CD14-positive monocyte (primary cell): ENCODE data around the gene LBR. TPM values are rescaled to one million over a fixed set of nuclear protein-coding genes. Genes with fewer than 3 reads are reported as not detected.

Experiments used
- DNase-seq, 3 donors: peaks; one replicate each; pipeline ENCODE4 v3.0.0-alpha.2; 2011 to 2022
- H2AFZ ChIP-seq: 2 replicates; pipeline ENCODE4 v1.6.0; 2012; ENCODE audit warnings: mild to moderate bottlenecking, low read depth, low read length, inconsistent platforms; ENCODE audit not compliant: insufficient read depth, poor library complexity, severe bottlenecking
- H3K27ac ChIP-seq, 2 donors: 1 replicate in 1 of 2; 2 replicates in 1 of 2; pipeline ENCODE4 v1.5.1; 2012 to 2013; ENCODE audit warnings: low read length in 2 of 2, control low read depth in 1 of 2, inconsistent platforms in 1 of 2, low read depth in 1 of 2, mild to moderate bottlenecking in 1 of 2
- H3K27me3 ChIP-seq, 2 donors: one replicate each; pipeline versions ENCODE4 v1.6.0 to v1.6.1; 2011 to 2013; ENCODE audit warnings: low read length in 2 of 2; ENCODE audit not compliant: control insufficient read depth in 2 of 2, insufficient read depth in 2 of 2
- H3K36me3 ChIP-seq, 2 donors: replicated peaks in 1 of 2; 1 replicate in 1 of 2; 2 replicates in 1 of 2; pipeline versions ENCODE4 v1.5.1 to v1.6.1; 2012 to 2013; ENCODE audit warnings: low read length in 2 of 2, control low read depth in 1 of 2, inconsistent platforms in 1 of 2, mild to moderate bottlenecking in 1 of 2; ENCODE audit not compliant: insufficient read depth in 2 of 2, control insufficient read depth in 1 of 2
- H3K4me1 ChIP-seq, 2 donors: 1 replicate in 1 of 2; 2 replicates in 1 of 2; pipeline versions ENCODE4 v1.5.1 to v1.6.1; 2012 to 2013; ENCODE audit warnings: low read length in 2 of 2, control low read depth in 1 of 2, inconsistent platforms in 1 of 2, mild to moderate bottlenecking in 1 of 2, moderate library complexity in 1 of 2; ENCODE audit not compliant: insufficient read depth in 2 of 2, control insufficient read depth in 1 of 2
- H3K4me2 ChIP-seq: replicated peaks from 2 replicates; pipeline ENCODE3; 2012; ENCODE audit warnings: low read length, moderate library complexity, mild to moderate bottlenecking; ENCODE audit not compliant: poor library complexity, severe bottlenecking; ENCODE audit errors: extremely low read depth
- H3K4me3 ChIP-seq, 3 experiments: fragments of 200-600 bp in 1 of 3; sonication (generic) in 1 of 3; replicated peaks in 1 of 3; 1 replicate in 2 of 3; 2 replicates in 1 of 3; pipeline ENCODE4 v1.5.1; 2011 to 2013; ENCODE audit warnings: low read length in 3 of 3, mild to moderate bottlenecking in 3 of 3, control low read depth in 2 of 3, low read depth in 2 of 3, inconsistent platforms in 1 of 3, moderate library complexity in 1 of 3
- H3K79me2 ChIP-seq: 2 replicates; pipeline ENCODE4 v1.6.0; 2012; ENCODE audit warnings: mild to moderate bottlenecking, control low read depth, inconsistent platforms, low read length, moderate library complexity; ENCODE audit not compliant: insufficient read depth
- H3K9ac ChIP-seq: 2 replicates; pipeline ENCODE4 v1.6.0; 2017; ENCODE audit warnings: low read length, mild to moderate bottlenecking; ENCODE audit not compliant: insufficient read depth, poor library complexity, severe bottlenecking
- H3K9me3 ChIP-seq, 2 donors: replicated peaks in 1 of 2; 1 replicate in 1 of 2; 2 replicates in 1 of 2; pipeline versions ENCODE4 v1.5.1 to v1.6.1; 2012 to 2013; ENCODE audit warnings: low read length in 2 of 2, control low read depth in 1 of 2; ENCODE audit not compliant: control insufficient read depth in 1 of 2, insufficient read depth in 1 of 2
- H4K20me1 ChIP-seq: 2 replicates; pipeline ENCODE4 v1.6.0; 2012; ENCODE audit warnings: mild to moderate bottlenecking, low read length, control low read depth, moderate library complexity; ENCODE audit not compliant: insufficient read depth
- H3K27ac Mint-ChIP-seq, 7 donors: one replicate each; pipeline ENCODE4 v1.8.0; 2020; ENCODE audit warnings: mild to moderate bottlenecking in 7 of 7, mixed read lengths in 7 of 7, moderate library complexity in 6 of 7, inconsistent platforms in 2 of 7
- H3K27me3 Mint-ChIP-seq, 3 donors: one replicate each; pipeline ENCODE4 v1.8.0; 2021 to 2022; ENCODE audit warnings: low read depth in 3 of 3, mild to moderate bottlenecking in 3 of 3, mixed read lengths in 3 of 3, moderate library complexity in 3 of 3, inconsistent platforms in 1 of 3
- H3K36me3 Mint-ChIP-seq, 2 donors: one replicate each; pipeline ENCODE4 v1.8.0; 2020; ENCODE audit warnings: mixed read lengths in 2 of 2, inconsistent platforms in 1 of 2, mild to moderate bottlenecking in 1 of 2
- H3K4me1 Mint-ChIP-seq: one replicate; pipeline ENCODE4 v1.8.0; 2020; ENCODE audit warnings: mild to moderate bottlenecking, mixed read lengths
- H3K4me3 Mint-ChIP-seq, 2 donors: one replicate each; pipeline ENCODE4 v1.8.0; 2020; ENCODE audit warnings: mild to moderate bottlenecking in 2 of 2, mixed read lengths in 2 of 2, moderate library complexity in 1 of 2
- H3K9me3 Mint-ChIP-seq, 7 donors: one replicate each; pipeline ENCODE4 v1.8.0; 2020 to 2022; ENCODE audit warnings: mixed read lengths in 7 of 7, mild to moderate bottlenecking in 6 of 7, moderate library complexity in 6 of 7, inconsistent platforms in 2 of 7
- WGBS: methylation state at CpG from one replicate; pipeline ENCODE4 v1.1.5; 2013; ENCODE audit warnings: missing lambda C conversion rate; ENCODE audit not compliant: insufficient coverage; 5-methylcytosine and 5-hydroxymethylcytosine counted together
- intact Hi-C, 2 donors: fragments of 100-400 bp; cut with micrococcal nuclease; formaldehyde crosslinking; loops; one replicate each; pipeline versions ENCODE4 v1.15.0 to v1.15.1; 2023
- polyA plus RNA-seq, 3 donors: library from polyadenylated mRNA; depleted of rRNA in 1 of 3; unstranded in 2 of 3; stranded (reverse) in 1 of 3; fragments of 300-500 nt in 2 of 3; fragments of >200 nt in 1 of 3; fragmentation: Illumina TruSeq in 2 of 3; gene quantifications; 1 replicate in 2 of 3; 2 replicates in 1 of 3; pipeline ENCODE4 v1.2.3, GENCODE V29; 2012 to 2021
- TF ChIP-seq, protein P1 (sequence below): fragments of 200-600 bp; IDR thresholded peaks from one replicate; pipeline ENCODE4 v1.8.0; 2022; ENCODE audit warnings: antibody characterized with exemption, mild to moderate bottlenecking

The LBR gene
- polyA plus RNA-seq, 3 donors = 31.8 to 125 (median 100) TPM

DNA sequence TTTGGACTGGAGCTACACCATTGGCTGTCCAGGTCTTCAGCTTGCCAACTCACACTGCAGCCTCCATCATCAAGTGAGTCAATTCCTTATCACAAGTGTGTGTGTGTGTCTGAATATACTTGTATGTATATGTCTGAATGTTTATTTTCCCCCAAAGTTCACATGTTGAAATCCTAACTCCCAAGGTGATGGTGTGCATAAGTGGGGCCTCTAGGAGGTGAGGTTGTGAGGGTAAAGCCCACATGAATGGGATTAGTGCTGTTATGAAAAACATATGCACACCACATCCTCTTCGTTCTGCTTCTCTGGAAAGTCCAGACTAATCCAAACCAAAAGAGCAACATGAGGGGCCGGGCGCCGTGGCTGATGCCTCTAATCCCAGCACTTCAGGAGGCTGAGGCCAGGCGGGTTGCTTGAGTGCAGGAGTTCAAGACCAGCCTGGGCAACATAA, 48.7 kb upstream of the LBR start:
- peaks cover 0 to 9% (median 0%) of the 10 kb centered on the region in 7 donors for H3K9me3 Mint-ChIP-seq
- H3K4me1 ChIP-seq = peaks cover 13 to 17% of the 10 kb centered on the region in 2 donors
- H3K27me3 Mint-ChIP-seq = peaks cover 0 to 9% (median 4%) of the 10 kb centered on the region in 3 donors
- WGBS = 67% methylated on average over 3 of the region's 5 CpGs
- H3K27ac ChIP-seq = no peak overlapping the region
- peaks cover 27% of the 10 kb centered on the region for H3K4me1 Mint-ChIP-seq
- no peaks in the 10 kb centered on the region for H3K36me3 Mint-ChIP-seq
- no peaks in the 10 kb centered on the region for H3K9me3 ChIP-seq
- no peaks in the 10 kb centered on the region for H3K27me3 ChIP-seq
- no peak overlapping the region for H3K4me3 ChIP-seq
- intact Hi-C loops = loop anchor here (5.0 kb wide), 3 partner anchors 296 to 501 kb away; no protein-coding TSS in a partner anchor
- H2AFZ ChIP-seq = no peak overlapping the region
- TF ChIP-seq, protein P1, sequence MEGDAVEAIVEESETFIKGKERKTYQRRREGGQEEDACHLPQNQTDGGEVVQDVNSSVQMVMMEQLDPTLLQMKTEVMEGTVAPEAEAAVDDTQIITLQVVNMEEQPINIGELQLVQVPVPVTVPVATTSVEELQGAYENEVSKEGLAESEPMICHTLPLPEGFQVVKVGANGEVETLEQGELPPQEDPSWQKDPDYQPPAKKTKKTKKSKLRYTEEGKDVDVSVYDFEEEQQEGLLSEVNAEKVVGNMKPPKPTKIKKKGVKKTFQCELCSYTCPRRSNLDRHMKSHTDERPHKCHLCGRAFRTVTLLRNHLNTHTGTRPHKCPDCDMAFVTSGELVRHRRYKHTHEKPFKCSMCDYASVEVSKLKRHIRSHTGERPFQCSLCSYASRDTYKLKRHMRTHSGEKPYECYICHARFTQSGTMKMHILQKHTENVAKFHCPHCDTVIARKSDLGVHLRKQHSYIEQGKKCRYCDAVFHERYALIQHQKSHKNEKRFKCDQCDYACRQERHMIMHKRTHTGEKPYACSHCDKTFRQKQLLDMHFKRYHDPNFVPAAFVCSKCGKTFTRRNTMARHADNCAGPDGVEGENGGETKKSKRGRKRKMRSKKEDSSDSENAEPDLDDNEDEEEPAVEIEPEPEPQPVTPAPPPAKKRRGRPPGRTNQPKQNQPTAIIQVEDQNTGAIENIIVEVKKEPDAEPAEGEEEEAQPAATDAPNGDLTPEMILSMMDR = no peak
- no peaks in the 10 kb centered on the region for H4K20me1 ChIP-seq
- no peaks in the 10 kb centered on the region for H3K79me2 ChIP-seq
- H3K4me2 ChIP-seq = no peak overlapping the region
- no peak overlapping the region for H3K27ac Mint-ChIP-seq
- H3K4me3 Mint-ChIP-seq = no peak overlapping the region
- DNase-seq = no peak
- no peaks in the 10 kb centered on the region for H3K36me3 ChIP-seq
- H3K9ac ChIP-seq = no peak overlapping the region

DNA sequence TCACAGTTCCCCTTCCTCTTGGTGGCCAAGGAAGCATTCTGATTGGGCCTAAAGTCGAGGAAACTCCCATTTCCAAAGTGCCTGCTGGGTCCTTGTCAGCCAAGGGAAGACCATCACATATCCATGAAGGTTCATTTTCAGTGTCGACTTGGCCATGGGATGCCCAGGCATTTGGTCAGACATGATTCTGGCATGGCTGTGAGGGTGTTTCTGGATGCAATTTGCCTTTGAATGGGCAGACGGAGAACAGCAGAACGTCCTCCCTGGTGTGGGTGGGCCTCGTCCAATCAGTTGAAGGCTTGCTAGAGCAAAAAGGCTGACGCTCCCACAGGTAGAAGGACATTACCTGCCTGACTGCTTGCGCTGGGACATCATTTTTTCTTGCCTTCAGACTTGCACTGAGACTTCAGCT, 48.3 kb upstream of the LBR start:
- H3K4me3 Mint-ChIP-seq = no peak overlapping the region
- no peak overlapping the region for H3K4me2 ChIP-seq
- 91% methylated on average over 6 of the region's 7 CpGs for WGBS

More for the DNA sequence above, 48.3 kb upstream of the LBR start:
- H3K27ac Mint-ChIP-seq = no peak overlapping the region
- Histone ChIP-seq H3K36me3 (no peaks in the 10 kb centered on the region), H2AFZ (no peak overlapping the region), H4K20me1 (no peaks in the 10 kb centered on the region), H3K9me3 (no peaks in the 10 kb centered on the region), H3K79me2 (no peaks in the 10 kb centered on the region), H3K4me3 (no peak overlapping the region), H3K4me1 (peaks cover 13 to 17% of the 10 kb centered on the region in 2 donors), H3K9ac (no peak overlapping the region), H3K27ac (no peak overlapping the region), H3K27me3 (no peaks in the 10 kb centered on the region)
- H3K36me3 Mint-ChIP-seq = no peaks in the 10 kb centered on the region
- intact Hi-C loops = loop anchor here (5.0 kb wide), 3 partner anchors 296 to 501 kb away; no protein-coding TSS in a partner anchor
- peaks cover 0 to 9% (median 4%) of the 10 kb centered on the region in 3 donors for H3K27me3 Mint-ChIP-seq
- DNase-seq = no peak
- peaks cover 27% of the 10 kb centered on the region for H3K4me1 Mint-ChIP-seq
- peaks cover 0 to 9% (median 0%) of the 10 kb centered on the region in 7 donors for H3K9me3 Mint-ChIP-seq
- TF ChIP-seq, protein P1 = no peak
